Measurements from ENCODE around the gene FOXL3.

FOXL3 gene

GRCh38 chr7:266851-267840 is 22.8 kb upstream of the FOXL3 start:
- no peak for DNase-seq

GRCh38 chr7:268991-269390 is 21.0 kb upstream of the FOXL3 start:
- DNase-seq = no peak

- no peak for DNase-seq
Observed at GRCh38 chr7:269721-270120, 20.2 kb upstream of the FOXL3 start.

GRCh38 chr7:270351-270983 is 19.5 kb upstream of the FOXL3 start:
- no peak for DNase-seq

GRCh38 chr7:271266-272107 is 18.5 kb upstream of the FOXL3 start:
- peak; percentile 87 for DNase-seq

GRCh38 chr7:272108-272615 is 17.8 kb upstream of the FOXL3 start:
- no peak for DNase-seq

- no peak for DNase-seq
Observed at GRCh38 chr7:272631-273030, 17.3 kb upstream of the FOXL3 start.

GRCh38 chr7:273327-273726 is 16.6 kb upstream of the FOXL3 start:
- DNase-seq = no peak

GRCh38 chr7:274266-274665 is 15.7 kb upstream of the FOXL3 start:
- DNase-seq = no peak

GRCh38 chr7:276230-276835 is 13.6 kb upstream of the FOXL3 start:
- DNase-seq = no peak

GRCh38 chr7:277228-277627 is 12.7 kb upstream of the FOXL3 start:
- DNase-seq = no peak

GRCh38 chr7:278081-278480 is 11.9 kb upstream of the FOXL3 start:
- no peak for DNase-seq

- no peak for DNase-seq
Observed at GRCh38 chr7:279821-280220, 10.1 kb upstream of the FOXL3 start.

GRCh38 chr7:280461-280860 is 9.5 kb upstream of the FOXL3 start:
- no peak for DNase-seq

- DNase-seq = no peak
Observed at GRCh38 chr7:281637-282036, 8.3 kb upstream of the FOXL3 start.

GRCh38 chr7:282621-283020 is 7.3 kb upstream of the FOXL3 start:
- DNase-seq = no peak

- DNase-seq = no peak
Observed at GRCh38 chr7:284762-285722, 4.9 kb upstream of the FOXL3 start.

GRCh38 chr7:285731-286130 is 4.2 kb upstream of the FOXL3 start:
- DNase-seq = no peak

GRCh38 chr7:286266-286665 is 3.7 kb upstream of the FOXL3 start:
- DNase-seq = no peak

- no peak for DNase-seq
Observed at GRCh38 chr7:288671-289101, 1.3 kb upstream of the FOXL3 start.

GRCh38 chr7:289209-289755 is 688 bp upstream of the FOXL3 start:
- DNase-seq = no peak

Data from fibroblast of skin of scalp (primary cell).